SJCRH30 (cell line): Measurements from ENCODE around the gene SNAI3. TPM values are rescaled to one million over a fixed set of nuclear protein-coding genes. Genes with fewer than 3 reads are reported as not detected.
"Not testable (repeated sequence)": the region's sequence is repeated elsewhere in the genome, so short reads cannot be mapped to it uniquely, and the experiment has no call there.

Source experiments
- DNase-seq, 2 experiments: peaks; one replicate each; pipeline ENCODE4 v3.0.0-alpha.2; 2015 to 2020
- H3K27ac ChIP-seq: fragments of 250-450 bp; sonication (Bioruptor Pico); 2 replicates; pipeline ENCODE4 v1.5.1; 2020; ENCODE audit warnings: mild to moderate bottlenecking, moderate library complexity
- H3K27me3 ChIP-seq: fragments of 250-450 bp; sonication (Bioruptor Pico); 2 replicates; pipeline ENCODE4 v1.5.1; 2020; ENCODE audit warnings: mild to moderate bottlenecking, moderate library complexity
- H3K36me3 ChIP-seq: fragments of 250-450 bp; sonication (Bioruptor Pico); 2 replicates; pipeline ENCODE4 v1.5.1; 2020; ENCODE audit warnings: mild to moderate bottlenecking, moderate library complexity
- H3K4me1 ChIP-seq: fragments of 250-450 bp; sonication (Bioruptor Pico); 2 replicates; pipeline ENCODE4 v1.5.1; 2020; ENCODE audit warnings: mild to moderate bottlenecking, moderate library complexity
- H3K4me3 ChIP-seq: fragments of 250-450 bp; sonication (Bioruptor Pico); 2 replicates; pipeline ENCODE4 v1.5.1; 2020; ENCODE audit warnings: mild to moderate bottlenecking, moderate library complexity
- H3K9me3 ChIP-seq: fragments of 250-450 bp; sonication (Bioruptor Pico); replicated peaks from 2 replicates; pipeline ENCODE4 v1.5.1; 2020; ENCODE audit warnings: mild to moderate bottlenecking, moderate library complexity
- total RNA-seq: library from RNA; depleted of rRNA; stranded (reverse); fragments of >200 nt; shearing (Covaris generic); gene quantifications from 2 replicates; pipeline ENCODE4 v1.2.3, GENCODE V29; 2014

SNAI3 gene
- total RNA-seq, 1 experiment from 2014 or later = 0.47 TPM

- Histone ChIP-seq H3K4me1 (peaks cover 7% of the 10 kb centered on the region), H3K4me3 (no peak overlapping the region), H3K27ac (no peak overlapping the region), H3K36me3 (no peaks in the 10 kb centered on the region), H3K27me3 (no peaks in the 10 kb centered on the region), H3K9me3 (no peaks in the 10 kb centered on the region)
- DNase-seq = no peak
Measured at GRCh38 chr16:88681709-88682451, 4.4 kb downstream of the SNAI3 start.

GRCh38 chr16:88681084-88681680, 5.1 kb downstream of the SNAI3 start:
- Histone ChIP-seq H3K9me3 (no peaks in the 10 kb centered on the region), H3K4me1 (peaks cover 5% of the 10 kb centered on the region; the same call in 1 of the 2 replicates), H3K27me3 (no peaks in the 10 kb centered on the region), H3K27ac (no peak overlapping the region), H3K36me3 (no peaks in the 10 kb centered on the region), H3K4me3 (no peak overlapping the region)
- DNase-seq = no peak

- H3K9me3 ChIP-seq = no peaks in the 10 kb centered on the region
- peaks cover 5% of the 10 kb centered on the region; the same call in 1 of the 2 replicates for H3K4me1 ChIP-seq
- H3K27me3 ChIP-seq = no peaks in the 10 kb centered on the region
- no peak overlapping the region for H3K4me3 ChIP-seq
- H3K27ac ChIP-seq = no peak overlapping the region
- no peak for DNase-seq
- H3K36me3 ChIP-seq = no peaks in the 10 kb centered on the region
Measured at GRCh38 chr16:88680554-88681083, 5.7 kb downstream of the SNAI3 start.

- Histone ChIP-seq H3K36me3 (no peaks in the 10 kb centered on the region), H3K9me3 (no peaks in the 10 kb centered on the region), H3K4me1 (no peaks in the 10 kb centered on the region), H3K4me3 (no peak overlapping the region), H3K27me3 (no peaks in the 10 kb centered on the region), H3K27ac (no peak overlapping the region)
- no peak for DNase-seq
Measured at GRCh38 chr16:88678224-88678979, 7.9 kb downstream of the SNAI3 start.

- no peak overlapping the region for H3K4me3 ChIP-seq
- DNase-seq = no peak
- H3K27me3 ChIP-seq = no peaks in the 10 kb centered on the region
- no peaks in the 10 kb centered on the region for H3K36me3 ChIP-seq
- H3K9me3 ChIP-seq = no peaks in the 10 kb centered on the region
- H3K4me1 ChIP-seq = no peaks in the 10 kb centered on the region
- H3K27ac ChIP-seq = no peak overlapping the region
Measured at GRCh38 chr16:88677721-88678120, 8.6 kb downstream of the SNAI3 start.

- no peak overlapping the region for H3K27ac ChIP-seq
- H3K9me3 ChIP-seq = no peaks in the 10 kb centered on the region
- no peak overlapping the region for H3K4me3 ChIP-seq
- H3K27me3 ChIP-seq = no peaks in the 10 kb centered on the region
- no peak for DNase-seq
- H3K36me3 ChIP-seq = no peaks in the 10 kb centered on the region
- no peaks in the 10 kb centered on the region for H3K4me1 ChIP-seq
Measured at GRCh38 chr16:88676502-88677242, 9.6 kb downstream of the SNAI3 start.

GRCh38 chr16:88673716-88674379, 12.5 kb downstream of the SNAI3 start:
- DNase-seq = peak in 1 of 2 experiments; percentile 27
- H3K27ac ChIP-seq = no peak overlapping the region
- H3K9me3 ChIP-seq = no peaks in the 10 kb centered on the region
- H3K4me3 ChIP-seq = no peak overlapping the region
- H3K27me3 ChIP-seq = no peaks in the 10 kb centered on the region
- H3K4me1 ChIP-seq = no peaks in the 10 kb centered on the region
- H3K36me3 ChIP-seq = no peaks in the 10 kb centered on the region

GRCh38 chr16:88672776-88673175, 13.5 kb downstream of the SNAI3 start:
- no peak overlapping the region for H3K4me3 ChIP-seq
- H3K9me3 ChIP-seq = no peaks in the 10 kb centered on the region
- H3K27me3 ChIP-seq = no peaks in the 10 kb centered on the region
- no peak for DNase-seq
- H3K4me1 ChIP-seq = no peaks in the 10 kb centered on the region
- H3K27ac ChIP-seq = no peak overlapping the region
- no peaks in the 10 kb centered on the region for H3K36me3 ChIP-seq

GRCh38 chr16:88671806-88672205, 14.5 kb downstream of the SNAI3 start:
- DNase-seq = no peak
- no peaks in the 10 kb centered on the region for H3K36me3 ChIP-seq
- H3K4me3 ChIP-seq = no peak overlapping the region
- H3K27me3 ChIP-seq = no peaks in the 10 kb centered on the region
- H3K4me1 ChIP-seq = no peaks in the 10 kb centered on the region
- no peaks in the 10 kb centered on the region for H3K9me3 ChIP-seq
- no peak overlapping the region for H3K27ac ChIP-seq

GRCh38 chr16:88669980-88670379, 16.3 kb downstream of the SNAI3 start:
- Histone ChIP-seq H3K4me3 (no peak overlapping the region), H3K27ac (no peak overlapping the region), H3K9me3 (no peaks in the 10 kb centered on the region), H3K4me1 (no peaks in the 10 kb centered on the region), H3K27me3 (no peaks in the 10 kb centered on the region), H3K36me3 (no peaks in the 10 kb centered on the region)
- no peak for DNase-seq

- not testable (repeated sequence) for H3K9me3 ChIP-seq, H3K27ac ChIP-seq, H3K4me3 ChIP-seq, H3K4me1 ChIP-seq, H3K27me3 ChIP-seq, H3K36me3 ChIP-seq, DNase-seq
Measured at GRCh38 chr16:88669493-88669892, 16.8 kb downstream of the SNAI3 start.

- H3K36me3 ChIP-seq = no peaks in the 10 kb centered on the region
- DNase-seq = peak; percentile 36 to 37
- no peaks in the 10 kb centered on the region for H3K9me3 ChIP-seq
- no peaks in the 10 kb centered on the region for H3K4me1 ChIP-seq
- H3K27ac ChIP-seq = no peak overlapping the region
- no peak overlapping the region for H3K4me3 ChIP-seq
- no peaks in the 10 kb centered on the region for H3K27me3 ChIP-seq
Measured at GRCh38 chr16:88667461-88667860, 18.8 kb downstream of the SNAI3 start.

- H3K27ac ChIP-seq = no peak overlapping the region
- no peaks in the 10 kb centered on the region for H3K36me3 ChIP-seq
- H3K9me3 ChIP-seq = no peaks in the 10 kb centered on the region
- no peaks in the 10 kb centered on the region for H3K27me3 ChIP-seq
- no peak overlapping the region for H3K4me3 ChIP-seq
- DNase-seq = no peak
- no peaks in the 10 kb centered on the region for H3K4me1 ChIP-seq
Measured at GRCh38 chr16:88665570-88665969, 20.7 kb downstream of the SNAI3 start.

- no peak overlapping the region for H3K27ac ChIP-seq
- no peaks in the 10 kb centered on the region for H3K36me3 ChIP-seq
- no peak overlapping the region for H3K4me3 ChIP-seq
- no peaks in the 10 kb centered on the region for H3K27me3 ChIP-seq
- no peaks in the 10 kb centered on the region for H3K4me1 ChIP-seq
- no peaks in the 10 kb centered on the region for H3K9me3 ChIP-seq
- DNase-seq = no peak
Measured at GRCh38 chr16:88665148-88665547, 21.2 kb downstream of the SNAI3 start.
